ENCODE results near the gene SOD2. TPM values are rescaled to one million over a fixed set of nuclear protein-coding genes. Genes with fewer than 3 reads are reported as not detected.

Gene SOD2
- total RNA-seq, 4 donors from 2014 or later, result 289 to 1,637 (median 530) TPM

DNA sequence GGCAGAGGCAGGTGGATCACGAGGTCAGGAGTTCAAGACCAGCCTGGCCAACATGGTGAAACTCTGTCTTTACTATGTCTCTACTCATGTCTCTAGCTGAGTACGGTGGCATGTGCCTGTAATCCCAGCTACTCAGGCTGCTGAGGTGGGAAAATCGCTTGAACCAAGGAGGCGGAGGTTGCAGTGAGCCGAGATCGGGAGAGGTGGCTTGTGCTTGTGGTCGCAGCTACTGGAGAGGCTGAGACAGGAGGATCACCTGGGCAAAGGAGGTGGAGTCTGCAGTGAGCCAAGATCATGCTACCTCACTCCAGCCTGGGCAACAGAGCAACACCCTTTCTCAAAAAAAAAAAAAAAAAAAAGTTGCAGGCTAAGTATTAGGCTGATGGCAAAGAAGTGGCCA lies 26.2 kb upstream of the SOD2 start:
- TF ChIP-seq, protein P1, sequence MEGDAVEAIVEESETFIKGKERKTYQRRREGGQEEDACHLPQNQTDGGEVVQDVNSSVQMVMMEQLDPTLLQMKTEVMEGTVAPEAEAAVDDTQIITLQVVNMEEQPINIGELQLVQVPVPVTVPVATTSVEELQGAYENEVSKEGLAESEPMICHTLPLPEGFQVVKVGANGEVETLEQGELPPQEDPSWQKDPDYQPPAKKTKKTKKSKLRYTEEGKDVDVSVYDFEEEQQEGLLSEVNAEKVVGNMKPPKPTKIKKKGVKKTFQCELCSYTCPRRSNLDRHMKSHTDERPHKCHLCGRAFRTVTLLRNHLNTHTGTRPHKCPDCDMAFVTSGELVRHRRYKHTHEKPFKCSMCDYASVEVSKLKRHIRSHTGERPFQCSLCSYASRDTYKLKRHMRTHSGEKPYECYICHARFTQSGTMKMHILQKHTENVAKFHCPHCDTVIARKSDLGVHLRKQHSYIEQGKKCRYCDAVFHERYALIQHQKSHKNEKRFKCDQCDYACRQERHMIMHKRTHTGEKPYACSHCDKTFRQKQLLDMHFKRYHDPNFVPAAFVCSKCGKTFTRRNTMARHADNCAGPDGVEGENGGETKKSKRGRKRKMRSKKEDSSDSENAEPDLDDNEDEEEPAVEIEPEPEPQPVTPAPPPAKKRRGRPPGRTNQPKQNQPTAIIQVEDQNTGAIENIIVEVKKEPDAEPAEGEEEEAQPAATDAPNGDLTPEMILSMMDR (IDR thresholded peaks at IDR 0.05; ENCODE audit: low read depth), result no peak

- TF ChIP-seq, protein P1 (IDR thresholded peaks at IDR 0.05; ENCODE audit: low read depth), result no peak
These were observed 25.6 kb upstream of the SOD2 start for GRCh38 chr6:159718634-159719033.

DNA sequence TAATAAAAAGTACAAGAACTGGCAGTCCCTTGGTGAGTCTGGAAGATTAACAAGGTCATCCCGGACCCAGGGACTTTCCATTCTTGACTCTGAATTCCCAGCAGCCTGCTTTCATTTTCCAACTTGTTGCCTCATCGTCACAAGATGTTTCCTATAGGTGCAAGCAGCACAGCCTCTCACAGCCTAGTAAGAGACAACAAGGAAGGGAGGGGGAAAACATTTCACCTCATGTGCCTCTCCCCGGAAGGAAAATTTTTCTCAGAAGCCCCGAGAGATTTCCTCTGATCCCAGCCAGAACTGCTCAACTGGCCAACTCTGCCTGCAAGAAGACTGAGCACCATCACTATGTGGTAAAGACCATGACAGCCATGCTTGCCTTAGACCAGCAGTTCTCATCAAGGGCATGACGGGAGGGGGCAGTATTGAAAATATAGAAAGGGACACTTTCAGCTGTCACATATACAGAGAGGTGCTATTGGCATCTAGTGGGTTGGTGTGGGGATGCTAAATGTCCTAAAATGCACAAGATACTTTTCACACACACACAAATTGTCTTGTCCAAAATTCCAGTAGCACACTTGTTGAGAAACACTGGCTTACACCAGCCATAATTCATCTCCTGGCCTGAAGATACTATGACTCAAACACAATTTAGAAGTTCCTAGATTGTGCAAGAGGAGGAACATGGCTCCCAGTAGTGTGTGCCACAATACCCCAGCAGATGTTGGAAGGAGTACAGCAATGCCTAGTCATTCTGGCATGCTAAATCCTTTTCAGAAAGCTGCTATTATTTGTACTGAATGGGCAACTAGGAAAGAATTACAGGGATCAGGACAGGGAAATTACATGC lies 23.4 kb upstream of the SOD2 start:
- TF ChIP-seq, protein P1 (IDR thresholded peaks at IDR 0.05; ENCODE audit: low read depth), result no peak

GRCh38 chr6:159715605-159716004 lies 22.6 kb upstream of the SOD2 start:
- TF ChIP-seq, protein P1 (IDR thresholded peaks at IDR 0.05; ENCODE audit: low read depth), result no peak

GRCh38 chr6:159715166-159715565 lies 22.1 kb upstream of the SOD2 start:
- TF ChIP-seq, protein P1 (IDR thresholded peaks at IDR 0.05; ENCODE audit: low read depth), result no peak

DNA sequence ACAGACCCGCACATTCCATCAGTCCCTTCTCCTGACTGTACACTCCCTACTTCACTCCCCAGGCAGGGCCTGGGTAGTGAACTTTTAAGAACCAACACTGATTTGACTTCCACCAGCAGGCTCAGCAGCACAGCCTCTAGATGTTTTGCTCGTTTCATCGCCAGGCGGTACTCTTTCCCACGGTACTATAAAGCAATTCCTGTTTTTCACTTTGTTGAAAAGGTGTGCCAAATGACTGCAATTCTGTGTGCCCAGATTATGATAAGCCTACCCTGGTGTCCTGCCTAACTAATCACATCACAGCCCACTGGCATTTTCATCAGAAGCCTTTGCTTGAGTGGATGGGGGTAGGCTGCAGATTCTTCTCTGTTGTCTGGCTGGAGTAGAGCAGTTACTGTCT lies 21.4 kb upstream of the SOD2 start:
- TF ChIP-seq, protein P1 (IDR thresholded peaks at IDR 0.05; ENCODE audit: low read depth), result no peak

DNA sequence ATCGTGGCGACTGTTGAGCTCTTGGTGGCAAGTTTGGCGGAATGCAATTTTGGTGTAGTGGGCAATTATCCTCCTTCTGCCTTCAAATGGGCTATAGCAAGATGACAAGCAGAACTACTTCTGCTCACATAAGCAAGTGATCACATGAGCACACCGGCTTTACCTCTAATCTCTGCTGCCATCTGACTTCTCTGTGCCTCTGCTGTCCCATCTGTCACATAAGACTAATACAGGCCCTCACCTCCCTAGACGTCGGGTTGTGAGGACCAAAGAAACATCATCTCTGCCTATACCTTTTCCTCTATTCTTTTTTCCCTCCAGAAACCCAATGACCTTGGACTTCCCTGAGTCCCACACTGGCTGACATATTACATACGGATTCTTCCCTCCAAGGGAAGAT lies 20.9 kb upstream of the SOD2 start:
- TF ChIP-seq, protein P1 (IDR thresholded peaks at IDR 0.05; ENCODE audit: low read depth), result no peak

Measured in subcutaneous adipose tissue (tissue), 4 donors.